ENCODE results near the gene NTRK1. TPM values are rescaled to one million over a fixed set of nuclear protein-coding genes. Genes with fewer than 3 reads are reported as not detected.

Gene NTRK1
- total RNA-seq, 1 experiment from 2014 or later, result 0.24 TPM

DNA sequence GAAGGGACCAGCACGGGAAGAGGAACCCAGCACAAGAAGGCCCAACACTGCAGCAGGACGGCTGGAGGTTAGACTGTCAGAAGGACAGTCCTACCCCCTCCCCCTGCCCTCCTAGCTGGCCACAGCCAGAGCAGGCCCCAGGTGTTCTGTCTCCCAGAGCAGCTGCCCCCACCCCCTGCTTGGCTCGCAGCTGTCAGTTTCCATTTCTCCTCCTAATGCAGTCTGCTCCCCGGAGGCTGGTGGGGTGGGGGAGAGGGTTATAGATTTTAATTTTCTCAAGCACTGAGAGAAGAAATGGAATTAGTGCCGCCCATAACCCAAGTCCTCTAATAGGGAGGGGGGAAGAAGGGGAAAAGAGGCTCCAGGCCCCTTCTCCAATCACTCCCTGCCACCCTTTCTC is 19.8 kb downstream of the NTRK1 start:
- Histone ChIP-seq H2BK5ac (ENCODE audit: insufficient read length, low read length) (no peak overlapping the region), H4K91ac (ENCODE audit: insufficient read length, low read depth, low read length) (no peak overlapping the region), H3K79me1 (ENCODE audit: insufficient read depth, low read depth, low read length, poor library complexity, severe bottlenecking) (no peaks in the 10 kb centered on the region), H3K4me1 (ENCODE audit: insufficient read depth, low read length) (no peaks in the 10 kb centered on the region), H2AK5ac (ENCODE audit: insufficient read length, low read length) (no peak overlapping the region), H3K4me2 (ENCODE audit: insufficient read depth, insufficient read length, low read length) (no peak overlapping the region), H2BK20ac (ENCODE audit: low read depth, low read length, poor library complexity, severe bottlenecking) (no peak overlapping the region), H4K8ac (replicated peaks; ENCODE audit: insufficient read length, low read depth, low read length) (no peak overlapping the region), H3K27me3 (ENCODE audit: insufficient read depth, low read length) (no peaks in the 10 kb centered on the region; the same call in 1 of the 2 replicates), H3K23me2 (ENCODE audit: insufficient read length, low read depth, low read length, poor library complexity, severe bottlenecking) (no peaks in the 10 kb centered on the region), H2AFZ (ENCODE audit: low read length) (no peak overlapping the region), H3T11ph (ENCODE audit: low read length) (no peak overlapping the region), H4K5ac (ENCODE audit: insufficient read length, low read depth, low read length) (no peak overlapping the region), H3K9me3 (ENCODE audit: control insufficient read depth, low read depth, low read length) (no peaks in the 10 kb centered on the region), H2BK15ac (ENCODE audit: low read depth, low read length) (no peak overlapping the region), H2BK120ac (ENCODE audit: low read depth, low read length, poor library complexity, severe bottlenecking) (no peak overlapping the region), H3K4ac (ENCODE audit: low read depth, low read length) (no peak overlapping the region), H3K14ac (ENCODE audit: insufficient read depth, low read length) (no peak overlapping the region), H3K23ac (ENCODE audit: insufficient read length, low read depth, low read length) (no peak overlapping the region), H4K20me1 (ENCODE audit: control insufficient read depth, insufficient read depth, insufficient read length) (no peaks in the 10 kb centered on the region), H3K18ac (ENCODE audit: insufficient read length, low read depth, low read length) (no peak overlapping the region), H2BK12ac (ENCODE audit: insufficient read length, low read depth, low read length) (no peak overlapping the region), H3K56ac (ENCODE audit: insufficient read length, low read depth, low read length) (no peak overlapping the region), H3K9ac (ENCODE audit: extremely low read depth, insufficient read length, low read length) (no peak overlapping the region), H3K79me2 (ENCODE audit: insufficient read depth, low read length) (no peaks in the 10 kb centered on the region), H3K27ac (ENCODE audit: insufficient read length, low read depth, low read length) (no peak overlapping the region)
- no peaks in the 10 kb centered on the region for H3K36me3 Mint-ChIP-seq (ENCODE audit: insufficient read depth in 1 of 3, low read depth in 3 of 3)
- H3K4me3 Mint-ChIP-seq, result no peak overlapping the region
- H3K27me3 Mint-ChIP-seq (ENCODE audit: low read depth), result peaks cover 71% of the 10 kb centered on the region
- no peak overlapping the region for H3K27ac Mint-ChIP-seq
- WGBS (ENCODE audit: extremely low coverage, insufficient read length, low lambda C conversion rate), result no CpG with 5 or more reads among the region's 5 CpGs
- DNase-seq, result no peak
- TF ChIP-seq CTCF (conservative IDR thresholded peaks at IDR 0.05), result no peak
- peaks cover 22 to 45% of the 10 kb centered on the region in 2 experiments for H3K4me1 Mint-ChIP-seq
- H3K9me3 Mint-ChIP-seq, result no peaks in the 10 kb centered on the region; a peak in 1 of 5 replicates

All from H9 (cell line).